Renal cortical epithelial cell (primary cell): ENCODE measurements around the gene SPNS2. TPM values are rescaled to one million over a fixed set of nuclear protein-coding genes. Genes with fewer than 3 reads are reported as not detected.

Experiments used
- DNase-seq: peaks from one replicate; pipeline ENCODE4 v3.0.0-alpha.2; 2011; ENCODE audit warnings: low read depth
- total RNA-seq: library from RNA; depleted of rRNA; stranded (reverse); fragments of >200 nt; gene quantifications from 2 replicates; pipeline ENCODE4 v1.2.3, GENCODE V29; 2014

The SPNS2 gene
- total RNA-seq, 1 donor from 2014 or later: 225 TPM

GRCh38 chr17:4549781-4550533 lies 51.3 kb downstream of the SPNS2 start:
- no peak for DNase-seq

GRCh38 chr17:4550534-4551039 lies 51.9 kb downstream of the SPNS2 start:
- DNase-seq: no peak

GRCh38 chr17:4551141-4551540 lies 52.5 kb downstream of the SPNS2 start:
- no peak for DNase-seq

DNA sequence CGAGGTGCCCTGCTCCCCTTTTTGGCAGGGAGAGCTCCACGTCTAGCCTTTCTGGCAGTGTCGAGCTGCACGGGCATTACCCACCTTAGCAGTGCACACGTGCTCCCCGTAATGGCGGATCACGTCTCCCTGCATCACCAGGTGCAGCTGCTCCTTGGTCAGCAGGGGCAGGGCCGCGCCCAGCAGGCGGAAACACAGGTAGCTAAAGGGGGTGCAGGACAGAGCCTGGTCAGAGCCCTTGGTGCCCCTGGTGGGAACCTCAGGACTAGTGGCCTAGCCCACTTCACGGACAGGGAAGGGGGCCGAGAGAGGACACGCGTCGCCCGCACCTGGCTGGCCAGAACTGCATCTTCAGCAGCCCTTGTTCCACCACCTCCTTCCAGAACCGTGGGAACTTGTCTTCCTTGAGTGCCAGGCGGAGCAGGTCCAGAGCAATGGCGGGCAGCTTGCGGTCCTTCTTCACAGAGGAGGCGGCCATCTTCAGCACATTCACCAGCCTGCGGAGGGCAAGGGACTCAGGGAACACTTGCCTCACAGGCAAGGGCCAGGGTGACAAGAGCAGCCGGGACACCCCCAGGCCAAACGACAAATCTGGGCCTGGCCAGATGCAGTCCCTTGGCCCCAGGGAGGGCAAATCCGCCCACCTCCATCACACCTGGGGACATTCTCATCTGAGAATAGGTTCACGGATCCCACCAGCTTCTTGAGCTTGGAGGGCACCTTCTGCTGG lies 53.3 kb downstream of the SPNS2 start:
- no peak for DNase-seq

GRCh38 chr17:4553669-4554068 lies 55.0 kb downstream of the SPNS2 start:
- DNase-seq: no peak

GRCh38 chr17:4554441-4554996 lies 55.8 kb downstream of the SPNS2 start:
- DNase-seq: no peak

GRCh38 chr17:4554997-4555799 lies 56.5 kb downstream of the SPNS2 start, which contains the start of gene MYBBP1A:
Gene MYBBP1A, minus strand, starts transcription at chr17:4555384. Its CDS starts 60 bp downstream, at chr17:4555324.
- peak; percentile 87 for DNase-seq

- DNase-seq: no peak
Measured at GRCh38 chr17:4555873-4556759, 57.4 kb downstream of the SPNS2 start.

- no peak for DNase-seq
Measured at GRCh38 chr17:4556996-4557395, 58.3 kb downstream of the SPNS2 start.

DNA sequence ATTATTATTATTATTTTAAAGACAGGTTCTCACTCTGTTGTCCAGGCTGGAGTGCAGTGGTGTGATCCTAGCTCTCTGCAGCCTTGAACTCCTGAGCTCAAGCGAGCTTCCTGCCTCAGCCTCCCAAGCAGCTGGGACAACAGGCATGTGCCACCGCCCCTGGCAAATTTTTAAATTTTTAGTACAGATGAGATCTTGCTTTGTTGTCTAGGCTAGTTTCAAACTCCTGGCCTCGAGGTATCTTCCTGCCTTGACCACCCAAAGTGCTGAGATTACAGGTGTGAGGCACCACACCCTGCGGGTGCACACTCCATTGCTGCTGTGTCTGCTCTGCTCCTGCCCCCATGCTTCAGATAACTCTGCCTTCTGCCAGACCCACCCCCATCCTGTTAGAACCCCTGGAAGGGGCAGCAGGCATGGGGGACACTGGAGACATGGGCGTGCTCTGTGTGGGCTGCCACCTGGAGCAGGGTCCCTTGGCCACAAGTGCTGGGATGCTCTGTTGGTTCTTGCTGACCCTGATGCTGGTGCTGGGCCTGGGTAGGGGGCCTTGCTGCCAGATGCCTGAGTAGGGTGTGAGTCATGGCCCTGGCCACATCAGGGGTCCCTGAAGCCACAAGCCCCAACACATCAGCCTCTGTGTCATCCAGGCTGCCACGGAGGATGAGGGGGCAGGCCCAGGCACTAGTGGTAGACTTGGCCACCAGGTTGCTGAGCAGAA lies 59.1 kb downstream of the SPNS2 start:
- DNase-seq: no peak

DNA sequence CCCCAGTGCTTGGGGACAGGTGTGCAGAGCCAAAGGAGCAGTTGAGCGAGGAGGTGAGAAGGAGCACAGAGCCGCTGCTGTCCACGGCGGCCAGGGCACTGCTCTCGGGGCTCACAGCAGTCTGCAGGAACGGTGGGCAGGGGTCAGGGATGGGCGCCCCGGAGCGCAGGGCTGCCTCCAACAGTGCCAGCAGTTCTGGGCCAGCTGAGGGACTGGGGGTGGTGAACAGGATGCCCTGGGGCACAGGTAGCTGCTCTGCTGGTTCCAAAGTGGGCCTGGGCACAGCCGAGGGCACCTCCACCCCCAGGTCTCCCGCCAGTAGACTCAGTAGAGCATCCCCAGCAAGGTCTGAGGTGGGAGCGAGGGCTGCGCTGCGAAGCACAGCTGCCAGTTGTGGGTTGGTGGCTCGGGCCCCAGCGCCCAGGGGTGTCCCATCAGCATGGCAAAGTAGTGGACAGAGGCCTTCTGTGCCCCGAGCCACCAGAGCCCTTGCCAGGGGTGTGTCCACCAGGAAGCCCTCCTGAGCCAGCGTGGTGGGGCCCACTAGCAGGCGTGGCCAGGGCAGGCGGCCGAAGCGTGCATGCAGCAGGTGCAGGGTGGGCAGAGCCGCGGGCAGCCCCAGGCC lies 59.8 kb downstream of the SPNS2 start:
- DNase-seq: no peak

DNA sequence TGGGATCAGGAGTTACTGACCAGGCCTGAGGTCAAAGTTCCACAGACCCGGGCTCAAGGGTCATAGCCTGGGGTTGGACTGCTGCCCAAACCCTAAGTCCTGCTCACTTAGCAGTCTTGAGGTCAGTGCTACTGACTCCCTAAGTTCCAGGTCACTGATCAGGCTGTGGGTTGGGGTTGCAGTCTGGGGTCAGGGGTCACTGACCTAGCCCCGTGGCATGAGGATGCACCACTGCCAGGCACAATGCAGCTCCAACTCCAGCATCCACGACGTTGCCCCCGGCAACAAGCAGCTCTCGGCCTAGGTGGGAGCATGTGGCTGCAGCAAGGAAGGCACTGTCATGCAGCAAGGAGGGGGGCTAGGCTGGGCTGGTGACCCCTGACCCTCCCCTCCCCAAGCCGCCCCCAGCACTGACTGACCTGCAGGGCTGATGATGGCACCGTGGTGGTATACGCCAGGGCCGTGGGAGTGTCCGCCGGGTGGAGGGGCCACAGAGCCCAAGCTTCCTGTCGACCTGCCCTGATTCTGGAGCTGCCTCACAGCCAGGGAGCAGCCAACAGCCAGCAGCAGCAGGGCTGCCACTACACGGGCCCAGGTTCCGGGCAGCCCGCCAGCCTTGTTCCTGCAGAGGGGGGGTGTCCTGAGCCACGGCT lies 60.6 kb downstream of the SPNS2 start:
- DNase-seq: no peak

DNA sequence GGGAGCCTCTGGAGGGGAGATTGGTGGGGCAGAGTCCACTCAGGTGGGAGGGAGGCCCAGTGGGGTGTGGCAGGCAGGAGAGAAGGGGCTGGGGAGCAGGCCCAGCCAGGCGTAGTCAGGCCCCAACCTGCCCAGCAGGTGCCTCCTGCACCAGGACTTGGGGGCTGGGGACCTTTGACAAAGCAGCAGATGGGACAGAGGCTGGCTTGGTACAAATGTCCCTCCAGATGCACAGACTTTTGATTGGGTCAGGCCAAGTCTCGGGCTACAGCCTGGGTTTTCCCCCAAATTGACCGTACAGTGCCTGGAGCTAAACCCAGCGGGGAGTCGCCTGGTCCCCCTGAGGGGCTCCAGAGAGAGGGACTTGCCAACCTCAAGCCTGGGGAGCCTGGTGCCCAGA lies 61.3 kb downstream of the SPNS2 start:
- no peak for DNase-seq

- DNase-seq: no peak
Measured at GRCh38 chr17:4560421-4560820, 61.7 kb downstream of the SPNS2 start, which contains the start of gene GGT6. Gene GGT6, minus strand, starts transcription at chr17:4560577. Its CDS starts 56 bp downstream, at chr17:4560521.

GRCh38 chr17:4560837-4561256 lies 62.2 kb downstream of the SPNS2 start:
- no peak for DNase-seq

DNA sequence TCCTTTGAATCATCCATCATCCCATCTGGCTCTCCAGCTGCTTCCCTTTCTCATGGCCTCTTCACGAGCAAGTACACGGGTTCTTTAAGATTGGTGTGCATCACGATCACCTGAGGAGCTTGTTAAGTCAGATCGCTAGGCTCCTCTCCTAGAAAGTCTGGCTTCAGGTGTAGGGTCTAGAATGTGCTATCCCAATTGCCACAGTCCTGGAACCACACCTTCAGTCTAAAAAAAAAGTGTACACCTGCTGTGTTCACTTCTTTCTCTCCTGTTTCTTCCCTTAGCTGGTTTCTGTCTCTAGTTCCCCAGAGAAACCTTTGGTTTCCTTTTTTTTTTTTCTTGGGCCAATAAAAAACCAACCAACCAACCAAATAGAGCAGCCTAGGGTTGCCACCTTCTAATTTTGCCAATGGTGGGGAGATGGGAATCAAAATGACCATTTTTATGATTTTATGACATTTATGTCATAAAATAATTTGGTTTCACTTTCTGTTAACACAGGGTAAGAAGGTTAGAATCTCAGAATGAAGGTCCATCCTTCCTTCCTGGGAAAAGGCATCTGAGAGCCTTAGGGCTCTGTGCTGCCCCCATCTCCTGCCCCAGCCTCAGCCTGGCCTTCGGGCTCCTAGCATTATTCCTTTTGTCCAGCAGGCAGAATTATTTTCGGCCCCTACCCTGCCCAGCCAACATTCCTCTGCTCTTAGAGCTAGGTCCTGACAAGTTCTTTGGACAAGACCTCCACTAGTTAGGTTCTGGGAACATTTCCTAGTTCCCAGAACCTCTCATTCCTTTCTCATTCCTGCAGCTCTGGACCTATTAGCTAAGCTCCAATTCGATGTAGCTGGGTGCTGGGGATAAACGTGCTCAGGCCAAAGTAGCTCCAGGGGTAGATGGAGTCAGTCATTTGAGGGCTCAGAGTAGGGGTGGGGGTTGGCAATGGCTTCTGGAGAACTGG lies 63.6 kb downstream of the SPNS2 start:
- DNase-seq: no peak

GRCh38 chr17:4565209-4566141 lies 66.8 kb downstream of the SPNS2 start:
- peak; percentile 72 for DNase-seq
